Natural killer cell (primary cell): Measurements from ENCODE around the gene DNAH11. TPM values are rescaled to one million over a fixed set of nuclear protein-coding genes. Genes with fewer than 3 reads are reported as not detected.

Experiments
- ATAC-seq, 3 donors: fragments of 150-1000 bp in 2 of 3; fragments of 200-7000 bp in 1 of 3; cut with Tn5 transposase; 1 replicate in 1 of 3; 2 replicates in 2 of 3; pipeline ENCODE4 v1.10.0; 2021; ENCODE audit warnings: mild to moderate bottlenecking in 2 of 3, moderate library complexity in 2 of 3
- DNase-seq, 2 donors: peaks; one replicate each; pipeline versions ENCODE4 v3.0.0 to v3.0.0-alpha.2; 2013 to 2021; ENCODE audit warnings: mixed read lengths in 1 of 2
- H3K27ac ChIP-seq: one replicate; pipeline ENCODE4 v1.5.1; 2013; ENCODE audit warnings: mild to moderate bottlenecking, low read length
- H3K27me3 ChIP-seq: one replicate; pipeline ENCODE4 v1.6.1; 2013; ENCODE audit warnings: low read length; ENCODE audit not compliant: control insufficient read depth, insufficient read depth
- H3K36me3 ChIP-seq: one replicate; pipeline ENCODE4 v1.6.1; 2013; ENCODE audit warnings: low read length; ENCODE audit not compliant: control insufficient read depth, insufficient read depth
- H3K4me1 ChIP-seq: one replicate; pipeline ENCODE4 v1.6.1; 2013; ENCODE audit warnings: low read length; ENCODE audit not compliant: control insufficient read depth, insufficient read depth
- H3K4me3 ChIP-seq: one replicate; pipeline ENCODE4 v1.5.1; 2013; ENCODE audit warnings: low read length
- H3K9me3 ChIP-seq: one replicate; pipeline ENCODE4 v1.6.1; 2013; ENCODE audit warnings: low read length; ENCODE audit not compliant: control insufficient read depth, insufficient read depth
- H3K27ac Mint-ChIP-seq, 2 donors: one replicate each; pipeline ENCODE4 v1.8.0; 2022; ENCODE audit warnings: mild to moderate bottlenecking in 2 of 2, mixed read lengths in 2 of 2, moderate library complexity in 1 of 2
- H3K27me3 Mint-ChIP-seq, 2 donors: one replicate each; pipeline ENCODE4 v1.8.0; 2022; ENCODE audit warnings: low read depth in 2 of 2, mixed read lengths in 2 of 2
- H3K36me3 Mint-ChIP-seq: one replicate; pipeline ENCODE4 v1.8.0; 2022; ENCODE audit warnings: mixed read lengths
- H3K4me1 Mint-ChIP-seq, 2 donors: one replicate each; pipeline ENCODE4 v1.8.0; 2022; ENCODE audit warnings: mixed read lengths in 2 of 2
- H3K4me3 Mint-ChIP-seq: one replicate; pipeline ENCODE4 v1.8.0; 2022; ENCODE audit warnings: mild to moderate bottlenecking, moderate library complexity, mixed read lengths
- H3K9me3 Mint-ChIP-seq, 2 donors: one replicate each; pipeline ENCODE4 v1.8.0; 2022; ENCODE audit warnings: mixed read lengths in 2 of 2
- CTCF ChIP-seq: fragments of 200-600 bp; IDR thresholded peaks from one replicate; pipeline ENCODE4 v1.8.0; 2022; ENCODE audit warnings: antibody characterized with exemption
- WGBS: methylation state at CpG from one replicate; pipeline ENCODE4 v1.1.7; 2013; ENCODE audit warnings: missing lambda C conversion rate; ENCODE audit not compliant: insufficient coverage; 5-methylcytosine and 5-hydroxymethylcytosine counted together
- intact Hi-C: fragments of 100-400 bp; cut with micrococcal nuclease; formaldehyde crosslinking; loops from one replicate; pipeline ENCODE4 v1.14.2; 2022
- total RNA-seq, 4 donors: library from RNA; stranded (reverse); fragments of 120-200 nt in 1 of 4; gene quantifications; one replicate each; pipeline versions ENCODE4 v1.2.3 to v1.2.4, GENCODE V29; 2013 to 2022

DNAH11 gene
- total RNA-seq, 3 donors from 2014 or later (not counting 1 experiment from before 2014, with no cell fraction given): 0.09 to 0.48 (median 0.39) TPM

- TF ChIP-seq CTCF: no peak
- H3K27ac Mint-ChIP-seq: no peak overlapping the region
- no peak overlapping the region for H3K4me3 ChIP-seq
- no peaks in the 10 kb centered on the region for H3K36me3 Mint-ChIP-seq
- H3K9me3 Mint-ChIP-seq: no peaks in the 10 kb centered on the region
- intact Hi-C loops: no loop called here
- DNase-seq (no peak), ATAC-seq (no peak)
- no peaks in the 10 kb centered on the region for H3K9me3 ChIP-seq
- no peak overlapping the region for H3K27ac ChIP-seq
- H3K27me3 Mint-ChIP-seq: peaks cover 26 to 36% of the 10 kb centered on the region in 2 donors
- no peaks in the 10 kb centered on the region for H3K36me3 ChIP-seq
- 82% methylated on average over 3 of the region's 3 CpGs for WGBS
- peaks cover 14% of the 10 kb centered on the region for H3K27me3 ChIP-seq
- H3K4me1 Mint-ChIP-seq: peaks cover 0 to 6% of the 10 kb centered on the region in 2 donors
- peaks cover 3% of the 10 kb centered on the region for H3K4me1 ChIP-seq
- no peak overlapping the region for H3K4me3 Mint-ChIP-seq
These were observed 5.7 kb downstream of the DNAH11 start for GRCh38 chr7:21548491-21548890.

- Mint-ChIP-seq H3K4me1 (no peaks in the 10 kb centered on the region), H3K27ac (no peak overlapping the region), H3K36me3 (no peaks in the 10 kb centered on the region), H3K4me3 (no peak overlapping the region), H3K27me3 (peaks cover 22 to 23% of the 10 kb centered on the region in 2 donors), H3K9me3 (no peaks in the 10 kb centered on the region)
- H3K9me3 ChIP-seq: no peaks in the 10 kb centered on the region
- no peak overlapping the region for H3K4me3 ChIP-seq
- intact Hi-C loops: no loop called here
- TF ChIP-seq CTCF: no peak
- H3K27ac ChIP-seq: no peak overlapping the region
- WGBS: 98% methylated on average over 3 of the region's 3 CpGs
- ATAC-seq: no peak
- H3K27me3 ChIP-seq: peaks cover 7% of the 10 kb centered on the region
- H3K36me3 ChIP-seq: no peaks in the 10 kb centered on the region
- no peak for DNase-seq
- no peaks in the 10 kb centered on the region for H3K4me1 ChIP-seq
These were observed 7.2 kb downstream of the DNAH11 start for GRCh38 chr7:21550076-21550475.

- intact Hi-C loops: no loop called here
- Histone ChIP-seq H3K27me3 (no peaks in the 10 kb centered on the region), H3K9me3 (no peaks in the 10 kb centered on the region), H3K27ac (no peak overlapping the region), H3K4me1 (no peaks in the 10 kb centered on the region), H3K36me3 (no peaks in the 10 kb centered on the region), H3K4me3 (no peak overlapping the region)
- no peaks in the 10 kb centered on the region for H3K36me3 Mint-ChIP-seq
- 87% methylated on average over 5 of the region's 6 CpGs for WGBS
- no peaks in the 10 kb centered on the region for H3K4me1 Mint-ChIP-seq
- no peak for TF ChIP-seq CTCF
- DNase-seq: no peak
- no peaks in the 10 kb centered on the region for H3K9me3 Mint-ChIP-seq
- ATAC-seq: no peak
- peaks cover 14 to 17% of the 10 kb centered on the region in 2 donors for H3K27me3 Mint-ChIP-seq
- no peak overlapping the region for H3K27ac Mint-ChIP-seq
- H3K4me3 Mint-ChIP-seq: no peak overlapping the region
These were observed 8.1 kb downstream of the DNAH11 start for GRCh38 chr7:21550821-21551531.

GRCh38 chr7:21562385-21562784 lies 19.5 kb downstream of the DNAH11 start:
- Histone ChIP-seq H3K4me3 (no peak overlapping the region), H3K4me1 (no peaks in the 10 kb centered on the region), H3K9me3 (no peaks in the 10 kb centered on the region), H3K36me3 (no peaks in the 10 kb centered on the region), H3K27me3 (no peaks in the 10 kb centered on the region), H3K27ac (no peak overlapping the region)
- no peak for TF ChIP-seq CTCF
- Mint-ChIP-seq H3K9me3 (no peaks in the 10 kb centered on the region), H3K4me1 (no peaks in the 10 kb centered on the region), H3K4me3 (no peak overlapping the region), H3K27ac (no peak overlapping the region), H3K36me3 (no peaks in the 10 kb centered on the region), H3K27me3 (peaks cover 0 to 5% of the 10 kb centered on the region in 2 donors)
- no CpG with 5 or more reads among the region's 1 CpG for WGBS
- intact Hi-C loops: no loop called here
- DNase-seq: no peak
- no peak for ATAC-seq
